ENCODE data around the gene XRCC1.
"Not testable (repeated sequence)": the region's sequence is repeated elsewhere in the genome, so short reads cannot be mapped to it uniquely, and the experiment has no call there.

The XRCC1 gene

DNA sequence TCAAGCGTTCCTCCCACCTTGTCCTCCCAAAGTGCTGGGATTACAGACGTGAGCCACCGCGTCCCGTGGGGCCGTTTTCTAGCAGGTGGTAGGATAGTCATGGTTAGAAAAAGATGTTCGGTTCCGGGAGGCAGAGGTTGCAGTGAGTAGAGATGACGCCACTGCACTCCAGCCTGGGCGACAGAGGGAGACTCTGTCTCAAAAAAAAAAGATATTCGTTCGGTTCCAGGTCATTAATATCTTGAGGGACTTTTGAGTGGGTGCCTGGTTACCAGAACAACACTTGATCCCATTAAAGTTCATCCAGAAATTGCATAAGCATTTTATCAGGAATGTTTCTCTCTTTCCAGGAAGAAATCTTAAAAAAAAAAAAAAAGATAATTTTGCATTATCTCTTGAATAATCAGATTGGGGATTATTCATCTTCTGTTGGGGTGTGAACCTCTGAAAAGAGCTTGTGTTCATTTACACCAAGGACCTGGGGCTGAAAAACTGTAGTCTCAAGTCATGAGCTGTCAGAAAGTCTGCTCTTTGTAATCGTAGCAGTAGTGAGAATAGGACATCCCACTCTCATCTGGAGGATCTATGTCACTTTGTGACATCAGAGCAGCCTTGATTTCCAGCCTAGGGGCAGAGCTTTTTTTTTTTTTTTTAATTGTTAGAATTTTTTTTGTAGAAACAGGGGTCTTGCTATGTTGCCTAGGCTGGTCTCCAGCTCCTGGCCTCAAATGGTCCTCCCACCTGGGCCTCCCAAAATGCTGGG is 47.3 kb downstream of the XRCC1 start:
- Histone ChIP-seq H3K9ac (ENCODE audit: low read length in 2 of 2) (no peak overlapping the region), H3K27ac (ENCODE audit: low read length) (no peak overlapping the region), H3K9me3 (ENCODE audit: control insufficient read depth in 2 of 2, low read length in 2 of 2) (no peaks in the 10 kb centered on the region), H3K27me3 (ENCODE audit: control insufficient read depth in 1 of 2, insufficient read depth in 2 of 2, low read length in 2 of 2) (no peaks in the 10 kb centered on the region), H3K36me3 (ENCODE audit: control insufficient read depth in 2 of 2, insufficient read depth in 2 of 2, low read length in 2 of 2) (no peaks in the 10 kb centered on the region), H3K4me3 (ENCODE audit: low read length in 2 of 2) (peak overlapping the region in 1 of 2 donors; percentile 92), H3K4me1 (ENCODE audit: control insufficient read depth, insufficient read depth, low read length) (peaks cover 34% of the 10 kb centered on the region)

GRCh38 chr19:43526884-43527859 is 48.2 kb downstream of the XRCC1 start, which contains the start of gene ETHE1:
ETHE1 (minus strand) TSS chr19:43527201; CDS start chr19:43527177, 24 bp downstream.
- H3K4me3 ChIP-seq (ENCODE audit: low read length in 2 of 2), result peak within 1 kb of the TSS; percentile 88 to 92
- H3K4me1 ChIP-seq (ENCODE audit: control insufficient read depth, insufficient read depth, low read length), result peaks cover 25% of the 10 kb centered on the region
- peak within 1 kb of the TSS; percentile 84 to 85 for H3K9ac ChIP-seq (ENCODE audit: low read length in 2 of 2)
- no peaks in the 10 kb centered on the region for H3K9me3 ChIP-seq (ENCODE audit: control insufficient read depth in 2 of 2, low read length in 2 of 2)
- H3K27ac ChIP-seq (ENCODE audit: low read length), result peak within 1 kb of the TSS; percentile 76
- H3K36me3 ChIP-seq (ENCODE audit: control insufficient read depth in 2 of 2, insufficient read depth in 2 of 2, low read length in 2 of 2), result no peaks in the 10 kb centered on the region
- no peaks in the 10 kb centered on the region for H3K27me3 ChIP-seq (ENCODE audit: control insufficient read depth in 1 of 2, insufficient read depth in 2 of 2, low read length in 2 of 2)

DNA sequence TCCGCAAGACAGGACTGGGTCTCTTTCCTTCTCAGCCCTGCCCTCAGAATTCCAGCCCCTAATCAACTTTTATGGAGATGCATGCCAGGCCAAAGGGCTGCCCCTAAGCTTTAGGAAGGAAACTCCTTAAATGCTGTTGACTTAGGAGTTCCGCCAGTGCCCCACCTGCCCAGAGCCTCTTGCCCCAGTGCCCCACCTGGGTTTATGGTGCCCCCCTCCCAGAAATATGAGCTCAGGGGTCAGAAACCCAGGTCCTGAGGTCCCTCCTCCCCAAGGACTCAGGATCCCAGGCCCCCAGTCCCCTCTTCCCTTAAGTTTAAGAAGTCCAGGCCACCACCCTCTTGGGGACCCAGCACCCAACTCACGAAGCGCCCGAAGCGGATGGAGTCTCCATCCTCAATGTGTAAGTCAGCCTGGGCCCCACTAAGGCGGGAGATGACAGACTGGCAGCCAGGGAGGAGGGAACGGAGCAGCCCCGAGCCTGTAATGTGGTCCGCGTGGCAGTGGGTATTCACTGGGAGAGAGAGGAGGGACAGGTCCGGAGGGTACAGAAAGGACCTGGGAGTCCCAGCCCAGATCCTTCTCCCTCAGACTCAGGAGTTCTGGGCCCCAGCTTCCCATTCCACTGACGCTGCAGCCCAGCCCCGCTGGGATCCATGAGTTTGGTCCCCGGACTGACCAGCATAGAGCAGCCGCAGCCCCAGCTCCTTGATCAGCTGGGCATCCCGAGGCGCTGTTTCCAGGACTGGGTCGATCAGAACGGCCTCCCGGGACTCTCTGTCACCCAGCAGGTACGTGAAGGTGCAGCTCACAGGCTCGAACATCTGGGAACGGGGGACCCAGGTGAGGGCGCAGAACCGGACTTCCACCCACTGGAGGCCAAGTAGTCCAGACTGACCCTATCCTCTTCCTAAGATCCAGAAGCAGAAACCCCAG is 49.2 kb downstream of the XRCC1 start:
- peak overlapping the region; percentile 76 for H3K27ac ChIP-seq (ENCODE audit: low read length)
- no peaks in the 10 kb centered on the region for H3K27me3 ChIP-seq (ENCODE audit: control insufficient read depth in 1 of 2, insufficient read depth in 2 of 2, low read length in 2 of 2)
- H3K9me3 ChIP-seq (ENCODE audit: control insufficient read depth in 2 of 2, low read length in 2 of 2), result no peaks in the 10 kb centered on the region
- peak overlapping the region; percentile 82 to 84 for H3K9ac ChIP-seq (ENCODE audit: low read length in 2 of 2)
- no peaks in the 10 kb centered on the region for H3K36me3 ChIP-seq (ENCODE audit: control insufficient read depth in 2 of 2, insufficient read depth in 2 of 2, low read length in 2 of 2)
- H3K4me1 ChIP-seq (ENCODE audit: control insufficient read depth, insufficient read depth, low read length), result peaks cover 24% of the 10 kb centered on the region
- H3K4me3 ChIP-seq (ENCODE audit: low read length in 2 of 2), result peak overlapping the region; percentile 88 to 92

GRCh38 chr19:43524922-43525835 is 50.1 kb downstream of the XRCC1 start:
- H3K27me3 ChIP-seq (ENCODE audit: control insufficient read depth in 1 of 2, insufficient read depth in 2 of 2, low read length in 2 of 2), result no peaks in the 10 kb centered on the region
- peak overlapping the region; percentile 82 to 84 for H3K9ac ChIP-seq (ENCODE audit: low read length in 2 of 2)
- no peaks in the 10 kb centered on the region for H3K36me3 ChIP-seq (ENCODE audit: control insufficient read depth in 2 of 2, insufficient read depth in 2 of 2, low read length in 2 of 2)
- H3K9me3 ChIP-seq (ENCODE audit: control insufficient read depth in 2 of 2, low read length in 2 of 2), result no peaks in the 10 kb centered on the region
- peak overlapping the region; percentile 88 to 92 for H3K4me3 ChIP-seq (ENCODE audit: low read length in 2 of 2)
- peak overlapping the region; percentile 76 for H3K27ac ChIP-seq (ENCODE audit: low read length)
- H3K4me1 ChIP-seq (ENCODE audit: control insufficient read depth, insufficient read depth, low read length), result peaks cover 24% of the 10 kb centered on the region

DNA sequence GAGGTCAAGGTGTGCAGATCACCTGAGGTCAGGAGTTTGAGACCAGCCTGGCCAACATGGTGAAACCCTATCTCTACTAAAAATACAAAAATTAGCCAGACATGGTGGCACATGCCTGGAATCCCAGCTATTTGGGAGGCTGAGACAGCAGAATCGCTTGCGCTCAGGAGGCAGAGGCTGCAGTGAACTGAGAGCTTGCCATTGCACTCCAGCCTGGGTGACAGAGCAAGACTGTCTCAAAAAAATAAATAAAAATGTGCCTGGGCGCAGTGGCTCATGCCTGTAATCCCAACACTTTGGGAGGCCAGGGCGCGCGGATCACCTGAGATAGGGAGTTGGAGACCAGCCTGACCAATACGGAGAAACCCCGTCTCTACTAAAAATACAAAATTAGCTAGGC is 51.6 kb downstream of the XRCC1 start:
- not testable (repeated sequence) for H3K36me3 ChIP-seq (ENCODE audit: control insufficient read depth in 2 of 2, insufficient read depth in 2 of 2, low read length in 2 of 2); H3K27ac ChIP-seq (ENCODE audit: low read length); H3K27me3 ChIP-seq (ENCODE audit: control insufficient read depth in 1 of 2, insufficient read depth in 2 of 2, low read length in 2 of 2); H3K9me3 ChIP-seq (ENCODE audit: control insufficient read depth in 2 of 2, low read length in 2 of 2); H3K9ac ChIP-seq (ENCODE audit: low read length in 2 of 2); H3K4me3 ChIP-seq (ENCODE audit: low read length in 2 of 2)
- H3K4me1 ChIP-seq (ENCODE audit: control insufficient read depth, insufficient read depth, low read length), result peaks cover 24% of the 10 kb centered on the region

DNA sequence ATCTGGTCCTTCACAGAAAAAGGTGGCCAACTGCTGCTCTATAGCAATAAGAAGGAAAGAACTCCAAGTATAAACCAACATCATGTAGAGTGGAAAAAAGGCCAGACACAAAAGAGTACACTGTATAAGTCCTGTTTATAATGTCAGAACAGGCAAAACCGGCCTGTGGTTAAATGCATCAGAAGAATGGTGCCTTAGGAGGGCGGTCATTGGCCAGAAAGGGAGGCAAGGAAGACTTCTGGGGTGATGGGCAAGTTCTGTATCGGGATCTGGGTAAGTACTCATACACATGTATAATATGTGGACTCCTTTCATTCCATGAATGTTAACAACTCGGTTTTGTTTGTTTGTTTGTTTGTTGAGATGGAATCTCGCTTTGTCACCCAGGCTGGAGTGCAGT is 52.4 kb downstream of the XRCC1 start:
- no peaks in the 10 kb centered on the region for H3K27me3 ChIP-seq (ENCODE audit: control insufficient read depth in 1 of 2, insufficient read depth in 2 of 2, low read length in 2 of 2)
- H3K27ac ChIP-seq (ENCODE audit: low read length), result no peak overlapping the region
- no peaks in the 10 kb centered on the region for H3K9me3 ChIP-seq (ENCODE audit: control insufficient read depth in 2 of 2, low read length in 2 of 2)
- no peak overlapping the region for H3K4me3 ChIP-seq (ENCODE audit: low read length in 2 of 2)
- H3K36me3 ChIP-seq (ENCODE audit: control insufficient read depth in 2 of 2, insufficient read depth in 2 of 2, low read length in 2 of 2), result no peaks in the 10 kb centered on the region
- H3K4me1 ChIP-seq (ENCODE audit: control insufficient read depth, insufficient read depth, low read length), result peaks cover 24% of the 10 kb centered on the region
- H3K9ac ChIP-seq (ENCODE audit: low read length in 2 of 2), result no peak overlapping the region

DNA sequence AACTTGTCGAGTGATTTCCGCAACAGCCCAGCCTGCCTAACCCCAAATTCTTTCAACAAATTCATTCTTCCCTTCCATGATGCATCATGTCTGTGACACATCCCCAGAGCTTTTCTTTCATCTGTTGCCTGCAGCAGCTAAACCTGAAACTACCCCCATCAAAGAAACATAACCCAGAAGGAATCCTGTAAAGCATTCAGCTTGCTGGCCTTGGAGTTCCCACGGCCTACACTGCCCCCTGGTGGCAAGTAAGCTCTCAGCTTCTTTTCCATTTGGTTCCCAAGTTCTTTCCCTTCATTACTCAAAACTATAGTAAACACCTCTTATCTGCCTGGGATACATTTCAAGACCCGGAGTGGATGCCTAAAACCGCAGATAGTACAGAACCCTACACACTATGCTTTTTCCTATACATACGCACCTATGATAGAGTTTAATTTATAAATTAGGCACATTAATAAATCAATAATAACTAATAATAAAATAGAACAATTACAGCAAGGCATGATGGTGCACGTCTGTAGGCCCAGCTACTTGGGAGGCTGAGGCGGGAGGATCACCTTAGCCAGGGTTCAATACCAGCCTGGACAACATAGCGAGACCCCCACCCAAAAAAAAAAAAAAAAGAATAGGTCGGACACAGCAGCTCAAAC is 55.8 kb downstream of the XRCC1 start:
- Histone ChIP-seq H3K4me3 (ENCODE audit: low read length in 2 of 2) (no peak overlapping the region), H3K9me3 (ENCODE audit: control insufficient read depth in 2 of 2, low read length in 2 of 2) (no peaks in the 10 kb centered on the region), H3K27ac (ENCODE audit: low read length) (no peak overlapping the region), H3K27me3 (ENCODE audit: control insufficient read depth in 1 of 2, insufficient read depth in 2 of 2, low read length in 2 of 2) (no peaks in the 10 kb centered on the region), H3K4me1 (ENCODE audit: control insufficient read depth, insufficient read depth, low read length) (peaks cover 5% of the 10 kb centered on the region), H3K36me3 (ENCODE audit: control insufficient read depth in 2 of 2, insufficient read depth in 2 of 2, low read length in 2 of 2) (no peaks in the 10 kb centered on the region), H3K9ac (ENCODE audit: low read length in 2 of 2) (no peak overlapping the region)

DNA sequence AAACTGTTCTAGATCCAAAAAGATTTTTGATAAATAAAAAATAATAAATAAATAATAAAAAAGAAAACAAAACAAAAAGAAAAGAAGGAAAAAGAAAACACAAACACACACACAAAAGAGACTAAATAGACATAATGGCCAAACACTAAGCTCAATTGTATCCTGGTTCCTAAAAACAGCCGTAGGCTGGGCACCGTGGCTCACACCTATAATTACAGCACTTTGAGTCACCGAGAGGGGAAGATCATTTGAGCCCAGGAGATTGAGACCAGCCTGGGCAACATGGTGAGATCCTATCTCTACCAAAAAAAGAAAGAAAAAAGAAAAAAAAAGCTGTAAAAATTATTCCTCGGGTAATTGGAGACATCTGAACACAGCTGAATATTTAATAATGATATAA is 57.3 kb downstream of the XRCC1 start:
- no peaks in the 10 kb centered on the region for H3K9me3 ChIP-seq (ENCODE audit: control insufficient read depth in 2 of 2, low read length in 2 of 2)
- H3K4me3 ChIP-seq (ENCODE audit: low read length in 2 of 2), result no peak overlapping the region
- H3K27ac ChIP-seq (ENCODE audit: low read length), result no peak overlapping the region
- no peaks in the 10 kb centered on the region for H3K4me1 ChIP-seq (ENCODE audit: control insufficient read depth, insufficient read depth, low read length)
- H3K36me3 ChIP-seq (ENCODE audit: control insufficient read depth in 2 of 2, insufficient read depth in 2 of 2, low read length in 2 of 2), result no peaks in the 10 kb centered on the region
- H3K27me3 ChIP-seq (ENCODE audit: control insufficient read depth in 1 of 2, insufficient read depth in 2 of 2, low read length in 2 of 2), result no peaks in the 10 kb centered on the region
- no peak overlapping the region for H3K9ac ChIP-seq (ENCODE audit: low read length in 2 of 2)

DNA sequence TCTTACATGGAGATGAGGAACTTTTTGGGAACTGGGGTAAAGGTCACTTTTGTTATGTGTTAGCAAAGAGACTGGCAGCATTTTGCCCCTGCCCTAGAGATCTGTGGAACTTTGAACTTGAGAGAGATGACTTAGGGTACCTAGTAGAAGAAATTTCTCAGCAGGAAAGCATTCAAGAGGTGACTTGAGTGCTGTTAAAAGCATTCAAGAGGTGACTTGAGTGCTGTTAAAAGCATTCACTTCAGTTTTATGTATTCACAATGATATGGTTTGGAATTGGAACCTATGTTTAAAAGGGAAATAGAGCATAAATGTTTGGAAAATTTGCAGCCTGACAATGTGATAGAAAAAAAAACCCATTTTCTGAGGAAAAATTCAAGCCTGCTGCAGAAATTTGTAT is 62.9 kb downstream of the XRCC1 start:
- not testable (repeated sequence) for H3K9ac ChIP-seq (ENCODE audit: low read length in 2 of 2); H3K4me1 ChIP-seq (ENCODE audit: control insufficient read depth, insufficient read depth, low read length); H3K27me3 ChIP-seq (ENCODE audit: control insufficient read depth in 1 of 2, insufficient read depth in 2 of 2, low read length in 2 of 2); H3K27ac ChIP-seq (ENCODE audit: low read length); H3K4me3 ChIP-seq (ENCODE audit: low read length in 2 of 2); H3K9me3 ChIP-seq (ENCODE audit: control insufficient read depth in 2 of 2, low read length in 2 of 2)
- H3K36me3 ChIP-seq (ENCODE audit: control insufficient read depth in 2 of 2, insufficient read depth in 2 of 2, low read length in 2 of 2), result peaks cover 11 to 15% of the 10 kb centered on the region in 2 donors
